Sigmoid colon (tissue), 4 donors: Measurements from ENCODE around the gene TSPAN16.

Experiments
- CTCF ChIP-seq, 4 experiments: fragments of 450-650 bp in 3 of 4; fragments of 200-600 bp in 1 of 4; IDR thresholded peaks; one replicate each; pipeline ENCODE4 v1.5.1; 2016 to 2019; ENCODE audit warnings: antibody characterized with exemption in 4 of 4, mild to moderate bottlenecking in 3 of 4, moderate library complexity in 2 of 4
- POLR2A ChIP-seq, 2 donors: fragments of 450-650 bp; IDR thresholded peaks; one replicate each; pipeline ENCODE4 v1.6.1; 2016; ENCODE audit warnings: antibody characterized with exemption in 2 of 2, mild to moderate bottlenecking in 2 of 2, moderate library complexity in 2 of 2
- POLR2AphosphoS5 ChIP-seq, 4 donors: sonication (generic); formaldehyde crosslinking; IDR thresholded peaks; one replicate each; pipeline ENCODE4 v1.6.1; 2017; ENCODE audit warnings: antibody characterized with exemption in 4 of 4

DNA sequence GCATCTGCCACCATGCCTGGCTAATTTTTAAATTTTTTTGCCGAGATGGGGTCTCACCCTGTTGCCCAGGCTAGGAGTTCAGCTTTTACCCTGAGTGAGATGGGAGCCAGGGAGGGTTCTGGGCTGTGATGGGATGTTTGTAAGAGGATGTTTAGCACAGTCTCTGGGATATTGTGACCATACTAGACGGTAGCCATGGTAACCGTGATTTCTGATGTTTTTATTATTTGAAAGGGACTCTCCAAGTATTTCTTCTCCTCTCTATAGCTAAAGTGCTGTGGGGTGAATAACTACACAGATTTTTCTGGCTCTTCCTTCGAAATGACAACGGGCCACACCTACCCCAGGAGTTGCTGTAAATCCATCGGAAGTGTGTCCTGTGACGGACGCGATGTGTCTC, 10.4 kb downstream of the TSPAN16 start:
- TF ChIP-seq POLR2A (IDR thresholded peaks at IDR 0.05) (no peak), CTCF (IDR thresholded peaks at IDR 0.05) (no peak), POLR2AphosphoS5 (IDR thresholded peaks at IDR 0.05) (no peak)
